Measurements from ENCODE around the gene PCCA.
"Not testable (repeated sequence)": the region's sequence is repeated elsewhere in the genome, so short reads cannot be mapped to it uniquely, and the experiment has no call there.

Gene PCCA

GRCh38 chr13:100559886-100560285, 471.0 kb downstream of the PCCA start:
- no peak for DNase-seq
- in situ Hi-C loops (cut with MboI; ENCODE audit: low pct_unique_long_range_greater_than_20kb, low sequenced_read_pairs), result no loop called here

GRCh38 chr13:100560498-100561157, 471.7 kb downstream of the PCCA start:
- in situ Hi-C loops (cut with MboI; ENCODE audit: low pct_unique_long_range_greater_than_20kb, low sequenced_read_pairs), result no loop called here
- DNase-seq, result no peak

GRCh38 chr13:100561158-100561499, 472.2 kb downstream of the PCCA start:
- in situ Hi-C loops (cut with MboI; ENCODE audit: low pct_unique_long_range_greater_than_20kb, low sequenced_read_pairs), result no loop called here
- DNase-seq, result no peak

- in situ Hi-C loops (cut with MboI; ENCODE audit: low pct_unique_long_range_greater_than_20kb, low sequenced_read_pairs), result no loop called here
- DNase-seq, result no peak
These were observed 472.8 kb downstream of the PCCA start for GRCh38 chr13:100561599-100562204.

GRCh38 chr13:100563779-100564178, 474.9 kb downstream of the PCCA start:
- DNase-seq, result no peak
- in situ Hi-C loops (cut with MboI; ENCODE audit: low pct_unique_long_range_greater_than_20kb, low sequenced_read_pairs), result no loop called here

- in situ Hi-C loops (cut with MboI; ENCODE audit: low pct_unique_long_range_greater_than_20kb, low sequenced_read_pairs), result no loop called here
- DNase-seq, result no peak
These were observed 475.7 kb downstream of the PCCA start for GRCh38 chr13:100564444-100565223.

- in situ Hi-C loops (cut with MboI; ENCODE audit: low pct_unique_long_range_greater_than_20kb, low sequenced_read_pairs), result no loop called here
- DNase-seq, result no peak
These were observed 476.4 kb downstream of the PCCA start for GRCh38 chr13:100565286-100565685.

GRCh38 chr13:100566543-100566942, 477.6 kb downstream of the PCCA start:
- DNase-seq, result no peak
- in situ Hi-C loops (cut with MboI; ENCODE audit: low pct_unique_long_range_greater_than_20kb, low sequenced_read_pairs), result no loop called here

GRCh38 chr13:100573121-100573520, 484.2 kb downstream of the PCCA start:
- DNase-seq, result peak; percentile 65
- in situ Hi-C loops (cut with MboI; ENCODE audit: low pct_unique_long_range_greater_than_20kb, low sequenced_read_pairs), result no loop called here

GRCh38 chr13:100577239-100577638, 488.3 kb downstream of the PCCA start:
- DNase-seq; in situ Hi-C loops (cut with MboI; ENCODE audit: low pct_unique_long_range_greater_than_20kb, low sequenced_read_pairs): not testable (repeated sequence)

All from KBM-7 (cell line).